ENCODE data around the gene TRPM2.

Gene TRPM2

DNA sequence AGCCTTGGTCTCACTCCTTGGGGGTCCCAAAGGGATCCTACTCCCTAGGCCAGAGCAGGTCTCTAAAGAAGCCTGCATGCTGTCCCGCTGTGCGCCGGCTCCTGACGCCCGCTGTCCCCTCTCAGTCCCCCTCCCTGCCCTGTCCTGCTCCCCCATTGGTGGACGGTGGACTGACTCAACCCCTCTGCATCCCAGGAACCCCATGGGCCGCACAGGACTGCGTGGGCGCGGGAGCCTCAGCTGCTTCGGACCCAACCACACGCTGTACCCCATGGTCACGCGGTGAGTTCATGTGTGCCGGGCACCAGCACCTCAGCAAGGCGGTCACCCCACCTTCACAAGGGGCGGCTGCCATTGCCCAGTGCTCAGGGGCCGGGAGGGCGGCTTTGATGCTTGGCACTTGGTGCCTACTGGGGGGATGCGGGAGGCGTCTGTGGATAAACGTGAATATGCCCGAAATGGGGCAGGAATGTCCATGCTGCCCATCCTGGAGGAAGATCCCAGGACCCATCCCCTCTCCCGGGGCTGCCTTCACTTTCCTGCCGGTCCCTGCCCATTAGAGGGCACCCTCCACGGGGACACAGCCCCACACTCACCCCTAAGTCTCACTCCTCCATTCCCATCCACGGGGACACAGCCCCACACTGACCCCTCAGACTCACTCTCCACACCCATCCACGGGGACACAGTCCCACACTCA is 81.7 kb downstream of the TRPM2 start:
- no peak overlapping the region for H3K4me3 ChIP-seq (ENCODE audit: low read depth, low read length)
- TF ChIP-seq, protein P1, sequence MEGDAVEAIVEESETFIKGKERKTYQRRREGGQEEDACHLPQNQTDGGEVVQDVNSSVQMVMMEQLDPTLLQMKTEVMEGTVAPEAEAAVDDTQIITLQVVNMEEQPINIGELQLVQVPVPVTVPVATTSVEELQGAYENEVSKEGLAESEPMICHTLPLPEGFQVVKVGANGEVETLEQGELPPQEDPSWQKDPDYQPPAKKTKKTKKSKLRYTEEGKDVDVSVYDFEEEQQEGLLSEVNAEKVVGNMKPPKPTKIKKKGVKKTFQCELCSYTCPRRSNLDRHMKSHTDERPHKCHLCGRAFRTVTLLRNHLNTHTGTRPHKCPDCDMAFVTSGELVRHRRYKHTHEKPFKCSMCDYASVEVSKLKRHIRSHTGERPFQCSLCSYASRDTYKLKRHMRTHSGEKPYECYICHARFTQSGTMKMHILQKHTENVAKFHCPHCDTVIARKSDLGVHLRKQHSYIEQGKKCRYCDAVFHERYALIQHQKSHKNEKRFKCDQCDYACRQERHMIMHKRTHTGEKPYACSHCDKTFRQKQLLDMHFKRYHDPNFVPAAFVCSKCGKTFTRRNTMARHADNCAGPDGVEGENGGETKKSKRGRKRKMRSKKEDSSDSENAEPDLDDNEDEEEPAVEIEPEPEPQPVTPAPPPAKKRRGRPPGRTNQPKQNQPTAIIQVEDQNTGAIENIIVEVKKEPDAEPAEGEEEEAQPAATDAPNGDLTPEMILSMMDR (IDR thresholded peaks at IDR 0.05; ENCODE audit: insufficient read depth, low read depth, low read length, missing control alignments), result no peak
- no peak for DNase-seq (ENCODE audit: low read depth)

DNA sequence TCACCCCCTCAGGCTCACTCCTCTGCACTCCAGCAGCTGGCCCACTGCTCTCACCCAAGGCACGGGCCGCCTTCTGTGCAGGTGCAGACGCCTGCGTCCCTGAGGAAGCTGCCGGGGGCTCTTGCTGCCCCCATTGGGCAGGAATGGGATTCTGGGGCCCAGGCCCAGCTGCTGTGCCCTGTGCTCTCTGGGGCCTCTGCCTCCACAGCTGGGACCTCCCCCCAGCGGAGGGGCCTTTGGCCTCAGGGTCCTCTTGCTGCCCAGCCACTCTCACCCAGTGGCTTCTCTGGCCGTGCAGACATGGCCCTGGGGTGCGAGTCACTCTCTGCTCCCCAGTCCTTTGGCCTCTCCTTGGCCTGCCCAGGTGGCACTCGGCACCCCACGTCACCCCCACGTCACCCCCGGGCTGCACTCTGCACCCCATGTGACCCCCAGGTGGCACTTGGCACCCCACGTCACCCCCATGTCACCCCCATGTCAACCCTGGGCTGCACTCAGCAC is 82.7 kb downstream of the TRPM2 start:
- H3K4me3 ChIP-seq (ENCODE audit: low read depth, low read length), result no peak overlapping the region
- DNase-seq (ENCODE audit: low read depth), result no peak
- TF ChIP-seq, protein P1 (IDR thresholded peaks at IDR 0.05; ENCODE audit: insufficient read depth, low read depth, low read length, missing control alignments), result no peak

DNA sequence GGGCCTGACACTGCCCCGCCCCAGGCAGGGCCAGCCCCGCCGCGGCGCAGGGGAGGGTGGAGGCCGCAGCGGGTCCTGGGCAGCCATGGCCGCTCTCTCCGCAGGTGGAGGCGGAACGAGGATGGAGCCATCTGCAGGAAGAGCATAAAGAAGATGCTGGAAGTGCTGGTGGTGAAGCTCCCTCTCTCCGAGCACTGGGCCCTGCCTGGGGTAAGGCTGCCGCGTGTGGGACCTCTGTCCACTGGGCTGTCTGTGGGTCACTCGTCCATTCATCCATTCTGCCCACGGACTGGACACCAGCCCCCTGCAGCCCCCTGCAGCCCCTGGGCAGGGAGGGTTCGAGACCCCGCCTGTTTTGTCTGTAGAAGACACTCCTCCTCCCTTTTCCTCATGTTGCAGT is 83.5 kb downstream of the TRPM2 start:
- no peak overlapping the region for H3K4me3 ChIP-seq (ENCODE audit: low read depth, low read length)
- no peak for DNase-seq (ENCODE audit: low read depth)
- TF ChIP-seq, protein P1 (IDR thresholded peaks at IDR 0.05; ENCODE audit: insufficient read depth, low read depth, low read length, missing control alignments), result no peak

DNA sequence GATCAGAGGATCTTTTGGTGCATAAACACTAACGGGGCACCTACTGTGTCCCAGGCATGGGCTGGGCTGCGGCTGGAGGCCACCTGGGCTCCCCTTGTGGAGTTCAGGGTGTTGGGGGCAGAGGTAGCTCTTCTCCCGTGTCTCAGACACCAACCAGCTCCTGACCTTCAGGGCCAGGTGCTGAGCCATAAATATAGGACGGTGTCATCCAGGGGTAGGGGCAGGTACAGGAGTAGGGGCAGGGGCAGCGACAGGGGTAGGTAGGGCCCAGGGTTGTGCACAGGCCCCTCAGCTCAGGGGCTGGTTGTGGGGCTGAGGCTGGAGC is 83.9 kb downstream of the TRPM2 start:
- H3K4me3 ChIP-seq (ENCODE audit: low read depth, low read length), result no peak overlapping the region
- TF ChIP-seq, protein P1 (IDR thresholded peaks at IDR 0.05; ENCODE audit: insufficient read depth, low read depth, low read length, missing control alignments), result no peak
- no peak for DNase-seq (ENCODE audit: low read depth)

DNA sequence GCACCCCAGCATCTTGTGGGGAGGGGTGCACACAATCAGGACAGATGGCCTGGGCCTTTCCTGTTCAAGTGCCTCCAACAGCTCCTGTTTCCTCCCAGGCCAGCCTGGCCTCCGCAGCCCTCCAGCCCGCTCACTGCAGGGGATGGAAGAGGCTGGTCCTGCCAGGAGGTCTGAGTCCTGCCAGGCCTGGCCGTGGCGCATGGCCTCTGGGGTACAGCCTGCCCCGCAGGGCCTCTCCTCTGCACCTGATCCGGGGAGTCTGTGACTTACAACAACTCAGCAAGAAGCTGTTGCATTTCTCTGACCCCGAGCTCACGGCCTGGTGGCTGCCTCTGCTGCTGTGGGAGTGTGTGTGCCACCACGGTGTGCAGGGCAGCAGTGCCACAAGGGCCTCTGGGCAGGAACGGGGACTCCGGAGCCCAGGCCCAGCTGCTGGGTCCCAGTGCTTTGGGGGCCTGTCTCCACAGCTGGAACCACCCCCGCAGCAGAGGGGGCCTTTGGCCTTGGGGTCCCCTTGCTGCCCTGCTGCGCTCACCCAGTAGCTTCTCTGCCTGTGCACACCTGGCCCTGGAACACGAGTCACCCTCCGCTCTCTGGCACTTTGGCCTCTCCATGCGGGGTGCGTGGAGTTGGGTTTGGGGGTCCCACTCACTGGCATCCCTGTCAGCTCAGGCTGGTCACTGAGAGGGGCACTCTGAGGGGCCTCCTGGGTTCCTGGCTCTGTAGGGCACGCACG is 84.4 kb downstream of the TRPM2 start:
- TF ChIP-seq, protein P1 (IDR thresholded peaks at IDR 0.05; ENCODE audit: insufficient read depth, low read depth, low read length, missing control alignments), result no peak
- H3K4me3 ChIP-seq (ENCODE audit: low read depth, low read length), result no peak overlapping the region
- no peak for DNase-seq (ENCODE audit: low read depth)

DNA sequence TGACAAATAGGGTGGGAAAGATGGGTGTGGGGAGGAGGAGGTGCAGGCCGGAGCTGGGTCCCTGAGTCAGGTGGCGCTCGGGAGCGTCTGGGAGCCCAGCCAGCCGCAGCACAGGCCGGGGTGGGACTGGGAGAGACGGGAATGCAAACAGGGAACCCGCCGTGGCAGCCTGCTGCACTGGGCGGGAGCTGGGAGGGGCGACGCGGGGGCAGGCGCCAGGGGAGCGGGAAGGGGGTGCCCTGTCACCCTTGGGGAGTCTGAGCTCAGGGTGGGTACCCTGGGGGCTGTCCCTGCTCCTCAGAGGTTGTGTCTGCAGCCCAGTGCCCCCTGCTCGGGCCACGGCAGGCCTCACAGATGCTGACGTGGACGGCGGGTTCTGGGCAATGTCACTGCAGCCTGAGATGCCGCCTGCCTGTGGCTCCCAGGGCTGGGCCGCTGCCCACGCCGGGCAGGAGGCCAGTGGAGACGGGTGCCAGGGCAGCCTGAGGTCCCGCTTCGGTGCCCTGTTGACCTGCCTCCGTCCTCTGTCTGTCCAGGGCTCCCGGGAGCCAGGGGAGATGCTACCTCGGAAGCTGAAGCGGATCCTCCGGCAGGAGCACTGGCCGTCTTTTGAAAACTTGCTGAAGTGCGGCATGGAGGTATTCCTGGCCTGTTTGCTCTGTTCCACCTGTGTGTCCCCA is 85.2 kb downstream of the TRPM2 start:
- TF ChIP-seq, protein P1 (IDR thresholded peaks at IDR 0.05; ENCODE audit: insufficient read depth, low read depth, low read length, missing control alignments), result no peak
- no peak for DNase-seq (ENCODE audit: low read depth)

More for the DNA sequence above, 85.2 kb downstream of the TRPM2 start:
- no peak overlapping the region for H3K4me3 ChIP-seq (ENCODE audit: low read depth, low read length)

Data from GM12865 (cell line).